NCI-H345 (cell line): ENCODE data around the gene CHST8.
"Not testable (repeated sequence)": the region's sequence is repeated elsewhere in the genome, so short reads cannot be mapped to it uniquely, and the experiment has no call there.

Experiments
- DNase-seq: peaks from one replicate; lab custom pipeline; 2025; lab: John Stamatoyannopoulos, UW

The CHST8 gene, protein sequence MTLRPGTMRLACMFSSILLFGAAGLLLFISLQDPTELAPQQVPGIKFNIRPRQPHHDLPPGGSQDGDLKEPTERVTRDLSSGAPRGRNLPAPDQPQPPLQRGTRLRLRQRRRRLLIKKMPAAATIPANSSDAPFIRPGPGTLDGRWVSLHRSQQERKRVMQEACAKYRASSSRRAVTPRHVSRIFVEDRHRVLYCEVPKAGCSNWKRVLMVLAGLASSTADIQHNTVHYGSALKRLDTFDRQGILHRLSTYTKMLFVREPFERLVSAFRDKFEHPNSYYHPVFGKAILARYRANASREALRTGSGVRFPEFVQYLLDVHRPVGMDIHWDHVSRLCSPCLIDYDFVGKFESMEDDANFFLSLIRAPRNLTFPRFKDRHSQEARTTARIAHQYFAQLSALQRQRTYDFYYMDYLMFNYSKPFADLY

DNA sequence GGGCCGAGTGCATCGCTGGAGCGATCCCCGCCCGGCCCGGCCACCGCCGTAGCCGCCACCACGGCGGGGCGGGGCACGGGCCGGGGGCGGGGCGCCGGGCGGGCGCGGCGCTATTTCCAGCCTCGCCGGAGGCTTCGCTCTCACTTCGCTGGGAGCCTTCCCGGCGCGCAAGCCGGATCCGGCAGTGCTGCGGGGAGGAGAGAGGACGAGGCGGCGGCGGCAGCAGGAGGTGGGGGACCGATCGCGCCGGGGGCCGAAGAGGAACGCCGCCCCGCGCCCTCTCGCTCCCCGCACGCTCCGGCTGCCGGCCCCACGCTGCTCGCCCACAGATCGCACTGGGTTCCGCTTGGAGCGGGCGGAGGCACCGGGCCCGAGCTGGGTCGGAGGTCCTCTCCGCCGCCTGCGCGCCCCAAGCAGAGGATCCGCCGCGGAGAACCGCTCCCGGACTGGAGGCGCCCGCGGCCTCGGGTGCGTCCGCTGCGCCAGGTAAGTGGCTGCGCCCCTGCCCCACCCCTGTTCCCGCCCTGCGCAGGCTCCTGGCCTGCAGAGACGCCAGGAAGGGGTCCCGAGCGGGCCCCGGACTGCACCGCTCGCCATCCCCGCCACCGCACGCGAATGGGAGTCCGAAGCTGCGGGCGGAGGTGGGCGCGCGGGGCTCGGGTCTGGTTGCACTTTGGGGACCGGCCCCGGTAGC lies at the start of gene CHST8:
Gene CHST8 (plus strand): TSS at position 143 of the 694 bp plus-strand sequence. CDS start 67,309 bp downstream, outside the sequence.
- DNase-seq: peak; percentile 68

DNA sequence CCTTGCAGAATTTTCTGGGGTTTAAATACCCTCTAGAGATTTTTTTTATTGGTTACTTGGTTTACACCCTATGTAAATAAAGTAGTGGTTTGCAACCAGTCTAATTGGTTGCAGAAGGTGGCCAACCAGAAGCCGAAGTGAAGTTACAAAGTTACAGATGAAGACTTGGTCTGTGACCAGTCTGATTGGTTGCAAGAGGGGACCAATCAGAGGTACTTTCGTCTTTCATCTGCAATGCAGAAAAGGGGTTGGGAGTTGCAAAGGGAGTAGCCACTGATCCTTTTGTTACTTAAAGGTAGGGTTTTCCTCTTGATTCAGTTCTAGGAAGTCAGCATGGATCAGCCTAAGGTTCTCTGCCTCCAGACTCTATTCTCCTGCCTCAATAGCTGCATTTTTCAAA lies 48.8 kb upstream of the CHST8 start:
- no peak for DNase-seq

DNA sequence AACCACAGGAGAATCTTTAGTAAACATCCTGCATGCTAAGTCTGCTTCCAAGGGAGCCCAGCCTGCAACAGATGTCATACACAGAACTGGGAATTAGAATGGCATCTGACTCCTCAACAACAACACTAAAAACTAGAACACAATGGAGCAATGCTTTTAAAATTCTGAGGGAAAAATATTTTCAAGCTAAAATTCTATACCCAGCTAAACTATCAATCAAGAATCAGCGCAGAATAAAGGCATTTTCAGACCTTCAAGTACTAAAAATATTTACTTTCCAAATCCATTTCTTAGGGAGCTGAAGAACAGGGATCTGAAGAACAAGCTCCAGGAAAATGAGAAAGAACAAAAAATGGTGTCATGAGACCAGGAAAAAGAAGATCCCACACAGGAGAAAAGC lies 46.9 kb upstream of the CHST8 start:
- no peak for DNase-seq

DNA sequence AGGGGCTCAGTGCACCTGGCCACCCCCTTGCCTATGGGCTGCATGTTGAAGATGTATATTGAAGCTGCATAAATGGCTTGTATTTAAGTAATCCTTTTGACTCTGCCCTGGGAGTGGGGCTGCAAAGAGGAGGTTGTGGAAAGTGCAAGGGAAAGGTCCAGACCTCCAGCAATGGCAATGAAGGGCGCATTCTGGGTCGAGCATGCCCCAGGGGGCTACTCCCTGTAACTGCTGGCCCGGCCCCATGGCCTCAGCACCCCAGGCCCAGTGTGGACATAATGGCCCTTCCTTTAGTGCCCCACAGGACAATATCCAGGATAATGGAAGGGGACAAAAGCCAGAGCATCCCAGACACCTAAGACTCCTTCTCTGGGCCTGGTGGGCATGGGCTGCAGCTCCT lies 43.1 kb upstream of the CHST8 start:
- no peak for DNase-seq

DNA sequence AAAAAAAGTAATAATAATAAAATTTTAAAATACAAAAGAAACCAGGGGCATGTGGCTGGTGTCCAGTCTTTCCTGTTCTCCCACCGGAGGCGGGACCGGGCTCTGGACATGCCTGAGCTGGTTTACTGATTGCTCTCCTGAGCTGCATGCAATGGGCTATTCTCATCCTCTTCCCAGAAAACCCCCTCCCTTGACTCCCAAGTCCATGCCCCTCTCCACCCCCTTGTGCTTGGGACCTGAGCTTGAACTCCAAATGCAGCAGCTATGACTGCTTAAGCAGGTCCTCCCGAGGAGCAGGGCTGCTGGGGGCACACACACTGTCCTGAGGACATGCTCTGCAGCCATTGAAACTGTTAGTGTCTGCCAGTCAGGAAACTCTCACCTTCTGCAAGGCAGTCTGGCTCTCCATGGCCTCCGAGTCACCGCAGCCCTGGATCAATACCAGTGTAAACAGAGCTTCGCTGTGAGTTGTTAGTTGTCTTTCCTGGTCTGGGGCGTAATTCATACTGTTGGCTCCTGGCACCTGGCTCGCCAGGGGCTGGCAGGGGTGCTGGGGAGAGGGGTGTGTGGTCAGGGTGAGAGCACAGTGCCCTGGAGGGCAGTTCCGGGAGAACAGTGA lies 41.6 kb upstream of the CHST8 start:
- DNase-seq: peak; percentile 33

DNA sequence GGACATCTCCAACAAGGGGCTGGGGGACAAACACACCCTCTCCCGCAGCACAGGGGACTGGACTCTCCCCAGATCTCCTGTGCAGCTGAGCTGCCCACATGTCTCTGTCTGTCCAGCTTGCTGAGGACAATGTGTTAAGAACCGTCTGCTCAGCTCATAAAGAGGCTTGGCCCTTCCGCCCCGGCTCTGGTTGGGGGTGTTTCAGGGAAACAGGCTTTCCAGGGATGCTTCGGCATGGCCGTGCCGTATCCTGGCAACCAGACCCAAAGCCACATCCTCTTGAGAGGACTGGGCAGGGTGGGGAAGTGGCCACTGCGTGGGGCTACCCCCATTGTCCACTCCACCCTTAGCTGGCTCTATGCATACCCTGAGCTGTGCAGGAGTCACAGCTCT lies 41.1 kb upstream of the CHST8 start:
- DNase-seq: no peak

DNA sequence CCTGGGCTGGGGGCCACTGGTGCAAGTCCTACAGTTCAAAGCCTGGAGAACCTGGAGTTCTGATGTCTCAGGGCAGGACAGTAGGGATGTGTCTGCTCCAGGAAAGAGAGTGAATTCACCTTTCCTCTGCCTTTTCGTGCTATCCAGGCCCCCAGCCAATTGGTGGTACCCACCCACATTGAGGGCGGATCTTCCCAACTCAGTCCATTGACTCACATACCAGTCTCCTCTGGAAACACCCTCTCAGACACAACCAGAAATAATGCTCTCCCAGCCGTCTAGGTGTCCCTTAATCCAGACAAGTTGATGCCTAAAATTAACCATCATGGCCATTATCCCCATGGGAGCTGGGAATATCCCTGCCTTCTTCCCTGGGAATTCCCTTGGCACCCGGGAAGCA lies 38.8 kb upstream of the CHST8 start:
- DNase-seq: no peak

DNA sequence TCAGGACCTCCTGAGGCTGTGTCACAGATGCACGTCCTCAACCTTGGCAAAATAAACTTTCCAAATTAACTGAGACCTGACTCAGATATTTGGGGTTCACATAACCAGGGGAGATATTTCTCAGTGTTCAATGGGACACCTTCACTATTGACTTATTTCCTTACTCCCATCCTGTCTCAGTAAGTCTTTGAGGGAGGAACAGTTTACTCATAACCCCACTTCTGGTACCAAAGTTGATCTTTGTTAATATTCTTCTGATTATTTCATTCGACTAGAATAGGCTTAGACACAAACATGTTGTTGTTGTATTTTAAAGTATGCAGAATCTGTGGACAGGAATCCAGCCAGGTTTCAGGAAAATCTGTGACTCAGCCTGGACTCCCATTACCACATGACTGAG lies 34.6 kb upstream of the CHST8 start:
- no peak for DNase-seq

DNA sequence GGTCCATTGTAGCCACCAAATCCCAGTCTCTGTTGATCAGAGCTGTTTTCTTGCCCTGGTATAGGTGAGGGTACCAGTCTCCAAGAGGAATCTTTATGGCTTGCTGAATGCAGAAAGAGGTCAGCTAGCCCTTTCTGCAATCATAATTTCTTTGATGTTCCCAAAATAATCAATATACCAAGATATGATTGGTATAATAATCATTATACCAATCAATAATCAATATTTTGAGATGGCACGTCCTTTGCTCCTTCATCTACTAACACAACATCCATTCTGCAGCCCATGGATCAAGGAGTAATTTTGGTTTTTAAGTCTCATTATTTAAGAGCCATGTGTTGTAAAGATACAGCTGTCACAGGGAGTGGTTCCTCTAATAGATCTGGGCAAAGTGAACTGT lies 31.5 kb upstream of the CHST8 start:
- no peak for DNase-seq

DNA sequence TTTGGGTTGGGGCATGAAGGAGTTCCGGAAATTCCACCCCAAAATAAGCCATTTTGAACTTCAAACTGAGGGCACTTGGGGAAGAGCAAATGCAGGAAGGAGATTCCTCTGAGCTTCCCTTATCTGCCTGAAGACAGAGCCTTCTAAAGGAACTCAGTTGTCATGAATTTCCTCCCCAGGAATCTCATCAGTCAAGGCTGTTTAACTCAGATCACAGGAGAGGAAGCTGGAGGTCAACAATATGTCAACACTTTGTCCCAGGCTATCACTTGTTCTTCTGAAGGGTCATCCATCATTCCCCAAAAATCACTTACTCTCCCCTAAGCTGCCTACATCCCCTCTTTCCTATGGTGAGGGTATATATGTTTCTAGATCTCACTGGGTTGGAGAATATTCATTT lies 26.0 kb upstream of the CHST8 start:
- DNase-seq: no peak

DNA sequence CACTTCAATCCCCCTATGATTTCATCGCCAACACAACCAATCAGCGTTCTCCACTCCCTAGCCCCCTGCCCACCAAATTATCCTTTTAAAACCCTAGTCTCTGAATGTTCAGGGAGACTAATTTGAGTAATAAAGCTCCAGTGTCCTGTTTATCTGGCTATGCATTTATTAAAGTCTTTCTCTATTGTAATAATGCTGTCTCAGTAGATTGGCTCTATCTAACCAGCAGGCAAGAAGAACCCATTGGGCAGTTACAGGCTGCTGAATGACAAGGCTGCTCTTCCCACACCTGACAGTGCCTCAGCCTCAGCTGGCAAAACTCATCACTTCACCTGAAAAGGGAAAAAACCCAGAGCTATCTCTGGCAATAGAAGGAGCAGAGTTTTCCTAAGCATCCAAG lies 20.2 kb upstream of the CHST8 start:
- DNase-seq: no peak

DNA sequence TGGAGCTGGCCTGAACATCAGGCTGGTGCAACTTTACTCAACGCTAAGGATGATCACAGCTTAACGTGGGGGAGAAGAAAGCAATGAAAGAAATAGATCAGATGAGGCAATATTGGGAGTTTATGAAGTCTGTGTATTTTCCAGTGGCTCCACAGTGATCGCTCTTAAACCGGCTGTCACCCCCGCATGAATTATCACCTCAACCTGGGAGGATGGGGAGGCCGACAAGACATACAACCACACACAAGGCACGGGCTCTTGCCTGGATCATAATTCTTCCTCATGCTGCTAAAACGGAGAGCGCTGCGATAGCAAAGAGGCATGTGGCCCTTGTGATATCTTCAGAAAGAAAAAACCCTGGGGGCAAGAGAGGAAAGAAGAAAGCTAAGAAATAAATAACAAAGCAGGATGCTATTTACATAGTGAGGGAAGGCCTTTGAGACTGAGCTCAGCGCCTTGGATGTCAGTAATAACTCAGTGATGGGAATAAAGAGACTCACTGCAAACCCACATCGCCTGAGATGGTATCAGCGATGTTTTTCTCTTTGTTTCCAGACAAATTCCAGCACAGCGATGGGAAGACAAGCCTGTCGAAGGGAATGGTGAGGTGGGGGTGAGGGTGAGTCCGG lies 19.1 kb upstream of the CHST8 start:
- DNase-seq: no peak

DNA sequence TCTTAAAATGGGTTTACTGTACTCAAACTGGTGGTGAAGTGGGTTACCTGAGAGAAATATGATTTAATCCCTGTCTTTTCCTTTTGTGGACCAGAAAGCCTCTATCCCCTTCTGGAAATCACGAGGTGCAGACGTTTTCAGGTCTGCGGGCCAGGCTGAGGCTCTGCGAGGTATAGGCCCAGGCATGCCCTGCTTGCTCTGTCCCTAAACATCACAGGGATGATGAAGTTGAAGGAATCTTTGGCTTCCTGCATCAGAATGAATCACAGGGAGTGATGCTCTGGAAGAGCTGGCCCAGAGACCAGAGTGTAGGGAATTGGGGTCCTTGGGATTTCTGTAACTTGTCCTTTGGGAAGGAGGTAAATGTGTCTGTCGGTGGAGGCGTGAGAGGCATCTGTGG lies 18.4 kb upstream of the CHST8 start:
- no peak for DNase-seq

DNA sequence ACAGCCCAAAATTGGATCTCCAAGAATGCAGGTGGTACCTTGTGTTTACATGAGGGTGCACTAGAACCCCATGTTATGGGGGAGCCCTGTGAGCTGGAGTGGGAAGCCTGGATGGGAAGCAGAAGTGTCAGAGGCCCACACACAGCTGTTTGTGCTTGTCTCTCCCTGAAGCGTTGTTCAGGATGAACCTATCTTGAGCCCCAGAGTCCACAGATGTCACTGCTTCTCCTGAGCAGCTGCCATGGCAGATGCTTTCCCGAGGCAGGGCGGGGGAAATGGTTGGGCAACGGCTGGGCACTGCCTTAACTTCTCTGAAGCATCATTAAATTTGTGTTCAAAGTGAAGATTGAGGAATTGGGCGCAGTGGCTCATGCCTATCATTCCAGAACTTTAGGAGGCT lies 17.1 kb upstream of the CHST8 start:
- no peak for DNase-seq

DNA sequence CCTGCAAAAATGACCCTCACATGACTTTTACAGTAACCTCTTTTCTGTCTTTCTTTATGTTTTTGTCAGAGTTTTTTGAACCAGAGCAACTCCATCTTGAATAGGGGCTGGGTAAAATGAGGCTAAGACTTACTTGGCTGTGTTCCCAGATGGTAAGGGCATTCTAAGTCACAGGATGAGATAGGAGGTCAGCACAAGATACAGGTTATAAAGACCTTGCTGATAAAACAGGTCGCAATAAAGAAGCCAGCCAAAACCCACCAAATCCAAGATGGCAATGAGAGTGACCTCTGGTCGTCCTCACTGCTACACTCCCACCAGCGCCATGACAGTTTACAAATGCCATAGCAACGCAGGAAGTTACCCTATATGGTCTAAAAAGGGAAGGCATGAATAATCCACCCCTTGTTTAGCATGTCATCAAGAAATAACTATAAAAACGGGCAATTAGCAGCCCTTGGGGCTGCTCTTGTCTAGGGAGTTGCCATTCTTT lies 15.9 kb upstream of the CHST8 start:
- not testable (repeated sequence) for DNase-seq

DNA sequence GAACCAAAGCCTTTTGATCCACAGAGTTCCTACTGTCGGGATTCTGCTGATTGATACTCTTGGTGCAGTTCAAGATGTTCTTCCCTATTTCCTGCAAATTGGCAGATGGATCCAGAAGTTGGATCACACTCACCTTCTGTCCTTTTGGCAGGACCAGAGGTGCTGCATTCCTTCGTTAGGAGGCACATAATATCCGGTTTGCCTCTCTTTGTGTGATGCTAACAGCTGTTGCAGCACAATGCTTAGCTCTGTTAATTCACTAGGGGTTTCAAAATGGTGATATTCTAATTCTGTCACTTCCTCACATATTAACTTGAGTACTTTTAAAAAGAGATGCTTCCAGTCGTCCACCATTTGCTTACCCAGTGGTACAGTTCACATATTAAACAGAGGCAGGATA lies 15.2 kb upstream of the CHST8 start:
- DNase-seq: no peak

DNA sequence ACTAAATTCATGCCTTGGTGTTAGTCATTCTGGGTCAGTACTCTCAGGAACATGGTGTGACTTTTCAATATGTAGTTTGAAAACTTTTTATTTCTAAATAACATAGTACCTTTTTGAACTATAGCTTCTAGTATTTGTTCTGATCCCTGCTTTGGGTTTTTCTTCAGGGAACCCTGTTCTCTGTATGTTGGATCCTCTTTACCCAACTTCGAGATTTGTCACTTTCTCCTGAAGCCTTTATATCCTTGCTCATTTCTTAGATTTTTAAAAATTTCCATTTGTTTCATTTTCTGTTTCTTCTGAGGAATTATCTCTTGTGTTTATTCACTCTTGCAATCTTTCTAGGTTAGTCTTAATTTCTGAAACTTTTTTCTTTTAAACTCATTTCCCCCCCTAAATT lies 12.4 kb upstream of the CHST8 start:
- no peak for DNase-seq

DNA sequence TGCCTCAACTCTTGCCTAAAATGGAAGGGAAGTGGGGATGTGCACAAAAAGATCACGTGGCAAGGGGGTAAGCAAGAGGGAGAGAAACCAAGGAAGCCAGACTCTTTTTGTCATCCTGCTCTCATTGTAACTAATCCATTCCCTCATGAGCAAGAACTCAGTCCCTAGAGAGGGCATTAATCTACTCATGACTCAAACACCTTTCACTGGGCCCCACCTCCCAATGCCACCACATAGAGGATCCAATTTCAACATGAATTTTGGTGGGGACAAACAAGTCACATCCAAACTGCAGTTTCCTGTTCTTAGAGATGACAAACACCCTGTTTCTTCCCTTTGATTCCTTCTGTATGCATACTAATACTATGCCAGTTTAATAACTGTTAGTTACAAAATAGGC lies 11.2 kb upstream of the CHST8 start:
- no peak for DNase-seq

DNA sequence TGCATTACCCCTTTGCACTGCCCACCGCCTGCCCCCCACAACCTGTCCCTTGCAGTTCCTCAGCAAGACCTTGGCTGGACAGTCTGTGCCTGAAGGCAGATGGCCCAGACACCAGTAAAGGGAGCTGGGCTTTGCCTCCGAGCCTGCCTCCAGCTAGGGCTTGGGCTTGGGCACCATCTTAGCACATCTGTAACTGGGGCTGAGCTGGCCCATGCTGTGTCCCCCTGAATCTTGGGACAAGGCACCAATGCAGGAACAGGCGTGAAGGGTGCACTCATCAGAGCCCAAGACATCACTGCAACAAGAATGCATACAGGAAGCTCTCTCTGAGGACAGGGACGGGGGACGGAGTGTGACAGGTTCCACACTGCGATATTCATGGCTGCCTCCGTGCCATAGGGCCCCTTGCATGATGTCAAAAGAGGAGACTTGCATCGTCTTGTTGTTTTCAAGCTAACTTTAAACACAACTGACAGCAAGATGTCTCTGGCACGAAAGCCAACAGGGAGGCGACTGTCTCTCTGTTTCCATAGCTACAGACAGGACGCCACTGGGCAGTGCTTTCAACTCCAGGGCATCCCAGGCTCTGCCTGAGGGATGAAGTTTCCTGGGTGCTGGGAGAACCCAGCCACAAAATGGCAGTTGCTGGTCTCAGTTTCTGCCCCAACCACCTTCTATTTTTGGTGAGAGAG lies 8.7 kb upstream of the CHST8 start:
- DNase-seq: no peak

DNA sequence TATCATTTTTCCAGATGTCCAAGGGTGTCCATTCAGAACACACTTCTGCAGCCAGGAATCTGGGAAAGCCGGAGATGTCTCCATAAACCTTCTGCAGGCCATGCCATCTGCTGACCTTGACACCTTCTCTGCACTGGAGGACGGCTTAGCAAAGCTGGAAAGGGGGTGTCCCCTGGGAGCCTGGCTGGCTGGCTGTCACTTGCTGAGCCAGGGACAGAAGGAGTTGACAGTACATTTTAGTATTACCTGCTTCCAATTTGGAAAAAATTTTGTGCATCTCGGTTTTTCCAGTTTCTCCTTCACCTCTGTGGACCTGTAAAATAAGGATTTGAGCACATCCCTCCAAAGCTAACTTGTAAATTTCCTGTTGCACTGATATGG lies 8.1 kb upstream of the CHST8 start:
- no peak for DNase-seq

DNA sequence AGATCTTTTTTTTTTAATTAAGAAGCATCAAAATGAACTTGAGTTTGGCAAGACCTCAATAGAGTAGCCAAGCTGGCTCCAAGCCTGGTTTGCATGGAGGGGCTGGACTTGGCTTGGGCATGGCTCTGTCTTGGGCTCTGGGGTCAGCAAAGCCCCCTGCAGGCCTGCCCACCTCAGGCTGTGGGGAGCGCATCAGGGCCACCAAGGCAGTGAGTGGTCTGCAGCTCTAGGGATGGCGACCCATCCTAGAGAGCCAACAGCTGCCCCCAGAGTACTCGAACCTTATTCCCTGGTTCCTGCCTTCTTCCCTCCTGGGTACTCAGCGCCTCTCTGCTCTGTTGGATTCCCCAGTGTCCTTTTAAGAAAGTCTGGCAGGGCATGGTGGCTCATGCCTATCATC lies 5.4 kb upstream of the CHST8 start:
- no peak for DNase-seq

DNA sequence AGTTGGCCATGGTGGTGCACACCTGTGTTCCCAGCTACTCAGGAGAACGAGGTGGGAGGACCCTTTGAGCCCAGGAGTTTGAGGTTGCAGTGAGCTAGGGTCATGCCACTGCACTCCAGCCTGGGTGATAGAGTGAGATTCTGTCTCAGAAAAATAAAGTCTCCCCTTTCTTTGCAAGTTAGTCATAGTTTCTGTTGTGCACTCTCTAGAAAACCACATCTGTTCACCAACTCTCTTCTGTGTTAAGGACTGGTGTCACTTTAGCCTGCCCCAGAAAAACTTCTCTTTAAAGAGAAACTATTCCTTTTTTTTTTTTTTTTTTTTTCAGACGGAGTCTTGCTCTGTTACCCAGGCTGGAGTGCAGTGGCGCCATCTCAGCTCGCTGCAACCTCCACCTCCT lies 4.9 kb upstream of the CHST8 start:
- no peak for DNase-seq
